HepG2 (cell line): ENCODE measurements around the gene SPRR3. TPM values are rescaled to one million over a fixed set of nuclear protein-coding genes. Genes with fewer than 3 reads are reported as not detected.

Source experiments
- ATAC-seq: fragments of 200-7000 bp; cut with Tn5 transposase; 3 replicates; pipeline ENCODE4 v1.9.1; 2020; ENCODE audit warnings: mild to moderate bottlenecking, moderate library complexity
- BruUV-seq: library from RNA; stranded (reverse); fragments of 400-500 nt; replicated peaks from 2 replicates; lab custom pipeline; 2021; lab: Mats Ljungman, UMichigan
- CTCF ChIA-PET: fragments of 300-600 bp; formaldehyde crosslinking; extraction: SDS; loops from one replicate; lab custom pipeline; 2021; ENCODE audit warnings: low total read pairs, inconsistent platforms, low intra/inter-chr PET ratio; lab: Yijun Ruan, JAX
- POLR2A ChIA-PET: fragments of 350-600 bp; sonication (Branson Sonifier 250); formaldehyde crosslinking; loops from one replicate; lab custom pipeline; 2020; ENCODE audit warnings: antibody characterized with exemption, inconsistent platforms; lab: Yijun Ruan, JAX
- DNase-seq: peaks from one replicate; pipeline ENCODE4 v3.0.0-alpha.2; 2015; ENCODE audit warnings: low spot score
- FAIRE-seq: peaks from 3 replicates; lab custom pipeline; 2011; peaks lifted over from hg19 to GRCh38; lab: Jason Lieb, UNC
- H2AFZ ChIP-seq: one replicate; pipeline ENCODE4 v1.6.1; 2011; ENCODE audit warnings: low read length, inconsistent platforms
- H3K27ac ChIP-seq: fragments of 300-600 bp; 3 replicates; pipeline ENCODE4 v1.8.0; 2011; ENCODE audit warnings: mixed run types, mild to moderate bottlenecking, mixed read lengths, low read length, inconsistent platforms; ENCODE audit not compliant: insufficient read depth; ENCODE audit errors: extremely low read length
- H3K27me3 ChIP-seq, 2 experiments: fragments of 200-600 bp in 1 of 2; 2 replicates in 1 of 2; 3 replicates in 1 of 2; pipeline versions ENCODE4 v1.6.0 to v1.8.0; 2011; ENCODE audit warnings: low read length in 2 of 2, mild to moderate bottlenecking in 2 of 2, moderate library complexity in 2 of 2, inconsistent platforms in 1 of 2; ENCODE audit not compliant: insufficient read depth in 2 of 2, control insufficient read depth in 1 of 2
- H3K36me3 ChIP-seq, 2 experiments: fragments of 200-600 bp in 1 of 2; replicated peaks in 1 of 2; 2 replicates in 1 of 2; 3 replicates in 1 of 2; pipeline versions ENCODE4 v1.5.1 to v1.8.0; 2011; ENCODE audit warnings: low read length in 2 of 2, inconsistent platforms in 1 of 2; ENCODE audit not compliant: insufficient read depth in 2 of 2, control insufficient read depth in 1 of 2
- H3K4me1 ChIP-seq: 2 replicates; pipeline ENCODE4 v1.5.1; 2012; ENCODE audit warnings: low read length, inconsistent platforms; ENCODE audit not compliant: insufficient read depth
- H3K4me2 ChIP-seq: 2 replicates; pipeline ENCODE4 v1.6.0; 2011; ENCODE audit warnings: low read depth, low read length, inconsistent platforms
- H3K4me3 ChIP-seq, 3 experiments: fragments of 200-600 bp in 1 of 3; sonication (generic), shearing (Covaris generic) in 1 of 3; replicated peaks in 1 of 3; 2 replicates each; pipeline ENCODE4 v1.5.1; 2011 to 2016; ENCODE audit warnings: low read length in 3 of 3, inconsistent platforms in 2 of 3, low read depth in 2 of 3, mild to moderate bottlenecking in 2 of 3, control low read depth in 1 of 3, mixed read lengths in 1 of 3; ENCODE audit not compliant: insufficient read depth in 1 of 3
- H3K79me2 ChIP-seq: one replicate; pipeline ENCODE4 v1.6.1; 2011; ENCODE audit warnings: low read length, inconsistent platforms; ENCODE audit not compliant: insufficient read depth
- H3K9ac ChIP-seq: 2 replicates; pipeline ENCODE4 v1.6.0; 2011; ENCODE audit warnings: mild to moderate bottlenecking, low read depth, low read length, inconsistent platforms; ENCODE audit not compliant: insufficient read depth
- H3K9me3 ChIP-seq: 2 replicates; pipeline ENCODE4 v1.5.1; 2012; ENCODE audit warnings: mild to moderate bottlenecking, low read length
- H4K20me1 ChIP-seq: 2 replicates; pipeline ENCODE4 v1.6.0; 2011; ENCODE audit warnings: inconsistent platforms, mild to moderate bottlenecking, low read length, moderate library complexity; ENCODE audit not compliant: insufficient read depth
- MAFF ChIP-seq: IDR thresholded peaks from 2 replicates; pipeline ENCODE4 v1.6.1; 2011; ENCODE audit warnings: low read depth, low read length, improper control_type of control experiment
- MAFK ChIP-seq, 2 experiments: IDR thresholded peaks in 1 of 2; conservative IDR thresholded peaks in 1 of 2; 2 replicates each; pipeline ENCODE4 v1.6.1; 2011; ENCODE audit warnings: improper control_type of control experiment in 2 of 2, low read length in 2 of 2
- ZNF574 ChIP-seq: sonication (generic); formaldehyde crosslinking; IDR thresholded peaks from 2 replicates; pipeline ENCODE4 v1.4.0; 2020; ENCODE audit warnings: missing genetic modification reagents
- ZNF687 ChIP-seq: sonication (generic); formaldehyde crosslinking; IDR thresholded peaks from 2 replicates; pipeline ENCODE4 v1.5.1; 2020; ENCODE audit warnings: mild to moderate bottlenecking, missing genetic modification reagents, moderate library complexity
- ZNF75D ChIP-seq: sonication (generic); formaldehyde crosslinking; IDR thresholded peaks from 2 replicates; pipeline ENCODE4 v1.8.1; 2023; ENCODE audit warnings: missing genetic modification reagents, mild to moderate bottlenecking, borderline replicate concordance
- ZNF891 ChIP-seq: sonication (generic); formaldehyde crosslinking; IDR thresholded peaks from 2 replicates; pipeline ENCODE4 v1.5.0; 2020; ENCODE audit warnings: mild to moderate bottlenecking, missing genetic modification reagents
- WGBS: methylation state at CpG from one replicate; pipeline ENCODE4 v1.1.6; 2017; ENCODE audit warnings: low lambda C conversion rate; 5-methylcytosine and 5-hydroxymethylcytosine counted together
- in situ Hi-C: cut with HindIII; loops from 2 replicates; pipeline ENCODE4 v1.10.0; 2017; ENCODE audit warnings: low pct_unique_long_range_greater_than_20kb; ENCODE audit not compliant: extremely low pct_ligation_motif_present
- intact Hi-C: fragments of 100-400 bp; cut with micrococcal nuclease; formaldehyde crosslinking; loops from one replicate; pipeline ENCODE4 v1.10.0; 2022; ENCODE audit not compliant: unreplicated experiment
- polyA plus RNA-seq, 8 experiments: library from polyadenylated mRNA; depleted of rRNA in 3 of 8; stranded (reverse) in 7 of 8; unstranded in 1 of 8; fragments of >200 nt; fragmentation: Illumina TruSeq in 4 of 8; extraction: Trizol in 4 of 8; gene quantifications; 2 replicates each; pipeline versions ENCODE4 v1.2.1 to v1.2.3, GENCODE V29; 2011 to 2016; ENCODE audit warnings: low read depth in 4 of 8, missing spikeins in 1 of 8, mixed read lengths in 1 of 8; ENCODE audit not compliant: insufficient read depth in 1 of 8
- total RNA-seq, 5 experiments: library from RNA; depleted of rRNA; stranded (reverse); fragments of >200 nt; fragmentation: Illumina TruSeq; extraction: Trizol; gene quantifications; 2 replicates each; pipeline ENCODE4 v1.2.3, GENCODE V29; 2016; ENCODE audit warnings: low read depth in 1 of 5

SPRR3 gene
- total and polyA plus RNA-seq, 2 of the 13 experiments (the other 11 are each of a cell fraction or from before 2014, with no cell fraction given), result not detected

- no peak for FAIRE-seq
- 21% methylated on average over 2 of the region's 2 CpGs for WGBS
- intact Hi-C loops, result no loop called here
- Histone ChIP-seq H3K4me1 (no peaks in the 10 kb centered on the region), H3K4me3 (no peak overlapping the region), H3K9me3 (no peaks in the 10 kb centered on the region), H3K4me2 (no peak overlapping the region), H3K79me2 (no peaks in the 10 kb centered on the region), H3K36me3 (no peaks in the 10 kb centered on the region), H2AFZ (no peak overlapping the region), H4K20me1 (no peaks in the 10 kb centered on the region), H3K9ac (no peak overlapping the region), H3K27ac (no peak overlapping the region)
- no peak for ATAC-seq
- in situ Hi-C loops, result no loop called here
- BruUV-seq, result no TSS peak
- CTCF ChIA-PET, result no interaction called here
- POLR2A ChIA-PET, result no interaction called here
- no peak for DNase-seq
- no peak for TF ChIP-seq ZNF687 (CRISPR knock-in tag)
- no peak for TF ChIP-seq ZNF75D (CRISPR knock-in tag)
- peak; percentile 40 to 65; a peak in 3 of 4 replicates for TF ChIP-seq MAFK (conservative IDR thresholded peaks at IDR 0.05 in 1 of 2, IDR thresholded peaks at IDR 0.05 in 1 of 2; ENCODE audit: low read length in 2 of 2)
- TF ChIP-seq ZNF891 (CRISPR knock-in tag), result no peak
- TF ChIP-seq MAFF, result peak; percentile 31; the same call in 1 of the 2 replicates
- TF ChIP-seq ZNF574 (CRISPR knock-in tag), result no peak
- TF ChIP-seq, all 625 proteins: peak for 2
- no peaks in the 10 kb centered on the region for H3K27me3 ChIP-seq
Measured at GRCh38 chr1:152986578-152986977, 15.0 kb upstream of the SPRR3 start.
